Measurements from ENCODE around the gene WDR75. TPM values are rescaled to one million over a fixed set of nuclear protein-coding genes. Genes with fewer than 3 reads are reported as not detected.

The WDR75 gene
- total RNA-seq, 2 experiments from 2014 or later = 55.7 to 79.6 TPM

DNA sequence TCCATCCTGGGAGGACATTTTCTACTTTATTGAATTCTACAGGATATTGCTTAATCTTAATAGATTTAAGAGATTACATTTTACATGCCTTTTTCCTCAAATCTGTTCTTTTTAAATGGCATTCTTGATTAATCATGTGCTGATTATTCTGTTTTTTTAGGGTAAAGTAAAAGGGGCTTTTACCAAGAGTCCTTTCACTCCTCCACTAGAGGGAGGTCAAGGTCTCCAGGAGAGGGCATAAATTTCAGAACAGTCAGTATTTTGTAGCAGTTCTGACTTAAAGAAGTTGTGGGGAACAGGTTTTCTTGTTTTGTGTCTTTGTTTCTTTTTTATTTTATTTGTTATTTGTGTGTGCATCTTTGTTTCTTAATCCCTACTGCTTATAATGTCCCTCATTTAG, 25.4 kb downstream of the WDR75 start:
- TF ChIP-seq, protein P1, sequence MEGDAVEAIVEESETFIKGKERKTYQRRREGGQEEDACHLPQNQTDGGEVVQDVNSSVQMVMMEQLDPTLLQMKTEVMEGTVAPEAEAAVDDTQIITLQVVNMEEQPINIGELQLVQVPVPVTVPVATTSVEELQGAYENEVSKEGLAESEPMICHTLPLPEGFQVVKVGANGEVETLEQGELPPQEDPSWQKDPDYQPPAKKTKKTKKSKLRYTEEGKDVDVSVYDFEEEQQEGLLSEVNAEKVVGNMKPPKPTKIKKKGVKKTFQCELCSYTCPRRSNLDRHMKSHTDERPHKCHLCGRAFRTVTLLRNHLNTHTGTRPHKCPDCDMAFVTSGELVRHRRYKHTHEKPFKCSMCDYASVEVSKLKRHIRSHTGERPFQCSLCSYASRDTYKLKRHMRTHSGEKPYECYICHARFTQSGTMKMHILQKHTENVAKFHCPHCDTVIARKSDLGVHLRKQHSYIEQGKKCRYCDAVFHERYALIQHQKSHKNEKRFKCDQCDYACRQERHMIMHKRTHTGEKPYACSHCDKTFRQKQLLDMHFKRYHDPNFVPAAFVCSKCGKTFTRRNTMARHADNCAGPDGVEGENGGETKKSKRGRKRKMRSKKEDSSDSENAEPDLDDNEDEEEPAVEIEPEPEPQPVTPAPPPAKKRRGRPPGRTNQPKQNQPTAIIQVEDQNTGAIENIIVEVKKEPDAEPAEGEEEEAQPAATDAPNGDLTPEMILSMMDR (conservative IDR thresholded peaks at IDR 0.05; ENCODE audit: low read length) = peak; percentile 76
- no peak for TF ChIP-seq EZH2phosphoT487 (IDR thresholded peaks at IDR 0.05; ENCODE audit: borderline replicate concordance, low read depth, low read length)
- Histone ChIP-seq H3K9me3 (ENCODE audit: low read length) (no peaks in the 10 kb centered on the region), H3K27ac (ENCODE audit: low read depth, low read length, poor library complexity, severe bottlenecking) (no peak overlapping the region), H4K20me1 (ENCODE audit: insufficient read depth, low read length) (0 out of 2 replicates have a peak, but pooled peaks cover 3% of the 10 kb centered on the region), H3K4me1 (ENCODE audit: insufficient read depth, low read length, poor library complexity, severe bottlenecking) (peaks cover 29% of the 10 kb centered on the region), H3K36me3 (ENCODE audit: insufficient read depth, low read length) (peaks cover 98% of the 10 kb centered on the region), H3K4me2 (ENCODE audit: low read length) (no peak overlapping the region), H2AFZ (ENCODE audit: low read length) (no peak overlapping the region), H3K79me2 (ENCODE audit: insufficient read depth, low read depth, low read length) (no peaks in the 10 kb centered on the region), H3K4me3 (ENCODE audit: low read depth, low read length, poor library complexity, severe bottlenecking) (no peak overlapping the region), H3K9me2 (ENCODE audit: insufficient read depth, low read length) (no peaks in the 10 kb centered on the region)
- POLR2A ChIA-PET = interaction anchor here (5.5 kb wide), 1 partner anchor 26 kb away, joined by 35 read pairs; the partner anchor contains the start of gene WDR75
- intact Hi-C loops (cut with micrococcal nuclease; ENCODE audit: unreplicated experiment) = no loop called here
- BruUV-seq (replicated peaks) = no TSS peak
- CTCF ChIA-PET (ENCODE audit: unreplicated experiment) = no interaction called here
- DNase-seq (ENCODE audit: low spot score) = peak; percentile 16

DNA sequence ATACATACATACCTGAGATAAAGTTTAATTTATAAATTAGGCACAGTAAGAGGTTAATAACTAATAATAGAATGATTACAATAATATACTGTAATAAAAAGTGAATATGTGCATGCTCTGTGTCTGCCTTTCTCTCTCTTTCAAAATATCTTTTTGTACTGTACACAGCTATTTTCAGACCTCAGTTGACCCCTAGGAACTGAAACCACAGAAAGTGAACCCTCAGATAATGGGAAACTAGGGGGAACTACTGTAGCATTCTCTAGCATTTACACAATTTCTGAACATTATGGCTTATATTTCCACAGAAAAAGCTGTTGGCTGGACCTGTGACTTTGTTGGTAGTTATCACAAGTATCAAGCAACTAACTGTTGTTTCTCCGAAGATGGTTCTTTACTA, 25.9 kb downstream of the WDR75 start:
- CTCF ChIA-PET (ENCODE audit: unreplicated experiment) = no interaction called here
- TF ChIP-seq, protein P1 (conservative IDR thresholded peaks at IDR 0.05; ENCODE audit: low read length) = no peak
- no peak for TF ChIP-seq EZH2phosphoT487 (IDR thresholded peaks at IDR 0.05; ENCODE audit: borderline replicate concordance, low read depth, low read length)
- peaks cover 29% of the 10 kb centered on the region for H3K4me1 ChIP-seq (ENCODE audit: insufficient read depth, low read length, poor library complexity, severe bottlenecking)
- H3K79me2 ChIP-seq (ENCODE audit: insufficient read depth, low read depth, low read length) = no peaks in the 10 kb centered on the region
- H3K27ac ChIP-seq (ENCODE audit: low read depth, low read length, poor library complexity, severe bottlenecking) = no peak overlapping the region
- H2AFZ ChIP-seq (ENCODE audit: low read length) = no peak overlapping the region
- no peak for DNase-seq (ENCODE audit: low spot score)
- H3K4me2 ChIP-seq (ENCODE audit: low read length) = no peak overlapping the region
- no peaks in the 10 kb centered on the region for H3K9me2 ChIP-seq (ENCODE audit: insufficient read depth, low read length)
- H3K36me3 ChIP-seq (ENCODE audit: insufficient read depth, low read length) = peaks cover 98% of the 10 kb centered on the region
- no peak overlapping the region for H3K4me3 ChIP-seq (ENCODE audit: low read depth, low read length, poor library complexity, severe bottlenecking)
- intact Hi-C loops (cut with micrococcal nuclease; ENCODE audit: unreplicated experiment) = no loop called here
- H4K20me1 ChIP-seq (ENCODE audit: insufficient read depth, low read length) = 0 out of 2 replicates have a peak, but pooled peaks cover 3% of the 10 kb centered on the region
- BruUV-seq (replicated peaks) = no TSS peak
- POLR2A ChIA-PET = interaction anchor here (5.5 kb wide), 1 partner anchor 26 kb away, joined by 35 read pairs; the partner anchor contains the start of gene WDR75
- H3K9me3 ChIP-seq (ENCODE audit: low read length) = no peaks in the 10 kb centered on the region

DNA sequence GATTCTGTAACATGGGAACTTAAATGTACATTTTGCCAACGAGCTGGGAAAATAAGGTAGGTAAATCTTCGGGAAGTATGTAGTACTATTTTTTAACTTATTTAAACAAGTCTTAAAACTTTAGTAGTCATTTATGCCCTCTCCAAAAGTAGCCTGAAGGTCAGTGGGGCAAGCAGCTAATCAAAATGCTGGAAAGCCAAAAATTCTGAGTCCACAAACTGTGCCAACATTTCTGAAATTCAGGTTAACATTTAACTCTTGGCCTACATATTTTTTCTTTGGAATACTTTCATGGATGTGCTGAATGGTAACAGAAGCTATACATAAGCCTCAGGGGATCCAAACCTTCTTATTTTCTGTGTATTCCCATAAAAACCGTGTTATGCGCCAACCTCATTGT, 26.3 kb downstream of the WDR75 start:
- ChIA-PET POLR2A (no interaction called here), CTCF (ENCODE audit: unreplicated experiment) (no interaction called here)
- Histone ChIP-seq H3K27ac (ENCODE audit: low read depth, low read length, poor library complexity, severe bottlenecking) (no peak overlapping the region), H3K4me3 (ENCODE audit: low read depth, low read length, poor library complexity, severe bottlenecking) (no peak overlapping the region), H3K36me3 (ENCODE audit: insufficient read depth, low read length) (peaks cover 98% of the 10 kb centered on the region), H3K4me1 (ENCODE audit: insufficient read depth, low read length, poor library complexity, severe bottlenecking) (peaks cover 29% of the 10 kb centered on the region), H3K4me2 (ENCODE audit: low read length) (no peak overlapping the region), H3K9me3 (ENCODE audit: low read length) (no peaks in the 10 kb centered on the region), H3K79me2 (ENCODE audit: insufficient read depth, low read depth, low read length) (no peaks in the 10 kb centered on the region), H4K20me1 (ENCODE audit: insufficient read depth, low read length) (0 out of 2 replicates have a peak, but pooled peaks cover 3% of the 10 kb centered on the region), H3K9me2 (ENCODE audit: insufficient read depth, low read length) (no peaks in the 10 kb centered on the region), H2AFZ (ENCODE audit: low read length) (no peak overlapping the region)
- BruUV-seq (replicated peaks) = no TSS peak
- intact Hi-C loops (cut with micrococcal nuclease; ENCODE audit: unreplicated experiment) = no loop called here
- no peak for TF ChIP-seq EZH2phosphoT487 (IDR thresholded peaks at IDR 0.05; ENCODE audit: borderline replicate concordance, low read depth, low read length)
- TF ChIP-seq, protein P1 (conservative IDR thresholded peaks at IDR 0.05; ENCODE audit: low read length) = no peak
- no peak for DNase-seq (ENCODE audit: low spot score)

All from OCI-LY7 (cell line).